GM20000 (cell line): ENCODE measurements around the gene SNRNP40.

Experiments
- DNase-seq: peaks from one replicate; pipeline ENCODE4 v3.0.0; 2012; ENCODE audit warnings: low spot score
- CTCF ChIP-seq: IDR thresholded peaks from 2 replicates; pipeline ENCODE4 v1.5.1; 2012; ENCODE audit warnings: mild to moderate bottlenecking, control low read depth; ENCODE audit errors: extremely low read depth, missing control alignments

Gene SNRNP40

GRCh38 chr1:31218705-31219104 is 77.9 kb downstream of the SNRNP40 start:
- TF ChIP-seq CTCF, result no peak
- no peak for DNase-seq

GRCh38 chr1:31216016-31216415 is 80.6 kb downstream of the SNRNP40 start:
- DNase-seq, result no peak
- no peak for TF ChIP-seq CTCF

GRCh38 chr1:31215065-31215570 is 81.5 kb downstream of the SNRNP40 start:
- TF ChIP-seq CTCF, result no peak
- no peak for DNase-seq

- no peak for DNase-seq
- TF ChIP-seq CTCF, result no peak
Observed at GRCh38 chr1:31214316-31215064, 82.1 kb downstream of the SNRNP40 start.
